Trophoblast cell (in vitro differentiated cells and primary cell): ENCODE results near the gene NUP153.
A peak's percentile ranks its signal among the peaks of the same experiment; 100 is the strongest.

ENCODE experiments used
- DNase-seq, 2 donors: peaks; one replicate each; pipeline ENCODE4 v3.0.0-alpha.2; 2016
- H2AFZ ChIP-seq: 2 replicates; pipeline ENCODE4 v1.6.1; 2013; ENCODE audit warnings: low read length, moderate library complexity, mild to moderate bottlenecking; ENCODE audit not compliant: insufficient read depth, poor library complexity
- H2AK5ac ChIP-seq: 2 replicates; pipeline ENCODE4 v1.6.1; 2013; ENCODE audit warnings: mild to moderate bottlenecking, low read length
- H2BK120ac ChIP-seq: 2 replicates; pipeline ENCODE4 v1.6.1; 2013; ENCODE audit warnings: low read length, mild to moderate bottlenecking, moderate library complexity; ENCODE audit not compliant: insufficient read depth, poor library complexity
- H2BK12ac ChIP-seq: 2 replicates; pipeline ENCODE4 v1.6.1; 2013; ENCODE audit warnings: mild to moderate bottlenecking, low read length, moderate library complexity
- H2BK5ac ChIP-seq: 2 replicates; pipeline ENCODE4 v1.6.1; 2013; ENCODE audit warnings: low read length, low read depth, moderate library complexity, mild to moderate bottlenecking; ENCODE audit not compliant: poor library complexity
- H3K14ac ChIP-seq: 2 replicates; pipeline ENCODE4 v1.6.1; 2013; ENCODE audit warnings: mild to moderate bottlenecking, low read length
- H3K18ac ChIP-seq: 2 replicates; pipeline ENCODE4 v1.6.1; 2013; ENCODE audit warnings: mild to moderate bottlenecking, low read length
- H3K23ac ChIP-seq: 2 replicates; pipeline ENCODE4 v1.6.1; 2013; ENCODE audit warnings: low read length
- H3K27ac ChIP-seq: 2 replicates; pipeline ENCODE4 v1.5.1; 2013; ENCODE audit warnings: low read depth, mild to moderate bottlenecking, inconsistent platforms, low read length, moderate library complexity
- H3K27me3 ChIP-seq: 2 replicates; pipeline ENCODE4 v1.6.1; 2013; ENCODE audit warnings: inconsistent platforms, mild to moderate bottlenecking, low read length, moderate library complexity; ENCODE audit not compliant: insufficient read depth
- H3K36me3 ChIP-seq, 2 experiments: 1 replicate in 1 of 2; 2 replicates in 1 of 2; pipeline ENCODE4 v1.6.1; 2013; ENCODE audit warnings: low read length in 2 of 2, mild to moderate bottlenecking in 2 of 2, moderate library complexity in 1 of 2; ENCODE audit not compliant: insufficient read depth in 2 of 2, control insufficient read depth in 1 of 2
- H3K4ac ChIP-seq: 2 replicates; pipeline ENCODE4 v1.6.1; 2013; ENCODE audit warnings: low read depth, mild to moderate bottlenecking, low read length, moderate library complexity
- H3K4me1 ChIP-seq, 2 experiments: 1 replicate in 1 of 2; 2 replicates in 1 of 2; pipeline ENCODE4 v1.6.1; 2013; ENCODE audit warnings: low read length in 2 of 2, mild to moderate bottlenecking in 2 of 2, moderate library complexity in 1 of 2; ENCODE audit not compliant: insufficient read depth in 2 of 2, control insufficient read depth in 1 of 2
- H3K4me2 ChIP-seq: 2 replicates; pipeline ENCODE4 v1.6.1; 2013; ENCODE audit warnings: inconsistent platforms, mild to moderate bottlenecking, low read length, moderate library complexity
- H3K4me3 ChIP-seq: 2 replicates; pipeline ENCODE4 v1.5.1; 2013; ENCODE audit warnings: mild to moderate bottlenecking, low read depth, low read length, inconsistent platforms
- H3K79me1 ChIP-seq: one replicate; pipeline ENCODE4 v1.6.1; 2013; ENCODE audit warnings: low read length
- H3K79me2 ChIP-seq: 2 replicates; pipeline ENCODE4 v1.6.1; 2013; ENCODE audit warnings: low read length, mild to moderate bottlenecking; ENCODE audit not compliant: control insufficient read depth, insufficient read depth, poor library complexity
- H3K9ac ChIP-seq: 2 replicates; pipeline ENCODE4 v1.6.1; 2013; ENCODE audit warnings: mild to moderate bottlenecking, low read length
- H3K9me3 ChIP-seq: 2 replicates; pipeline ENCODE4 v1.6.1; 2013; ENCODE audit warnings: low read depth, mild to moderate bottlenecking, control low read depth, inconsistent platforms, low read length; ENCODE audit not compliant: insufficient read depth
- H4K12ac ChIP-seq: 2 replicates; pipeline ENCODE4 v1.6.1; 2013; ENCODE audit warnings: low read depth, mild to moderate bottlenecking, low read length, moderate library complexity
- H4K8ac ChIP-seq: 2 replicates; pipeline ENCODE4 v1.6.1; 2013; ENCODE audit warnings: low read depth, mild to moderate bottlenecking, low read length, moderate library complexity
- H4K91ac ChIP-seq: one replicate; pipeline ENCODE4 v1.6.1; 2013; ENCODE audit warnings: low read depth, mild to moderate bottlenecking, low read length, moderate library complexity
- WGBS: extraction: QIAGEN DNeasy Blood & Tissue Kit; methylation state at CpG from one replicate; pipeline ENCODE4 v1.1.7; 2013; ENCODE audit warnings: missing lambda C conversion rate; ENCODE audit not compliant: insufficient read length, insufficient coverage; ENCODE audit errors: extremely low coverage; 5-methylcytosine and 5-hydroxymethylcytosine counted together

Gene NUP153

GRCh38 chr6:17662585-17662984 is 44.1 kb downstream of the NUP153 start:
- H3K14ac ChIP-seq = no peak overlapping the region

GRCh38 chr6:17656644-17657043 is 50.1 kb downstream of the NUP153 start:
- Histone ChIP-seq H3K4me1 (no peaks in the 10 kb centered on the region), H3K79me2 (peaks cover 2% of the 10 kb centered on the region), H3K9ac (no peak overlapping the region), H4K8ac (no peak overlapping the region), H2AK5ac (no peak overlapping the region), H3K14ac (no peak overlapping the region), H3K36me3 (peaks cover 16 to 34% of the 10 kb centered on the region in 2 experiments), H2BK5ac (no peak overlapping the region), H3K4me2 (no peak overlapping the region), H3K4me3 (no peak overlapping the region), H3K23ac (no peak overlapping the region), H2AFZ (no peak overlapping the region), H4K12ac (no peak overlapping the region), H3K27me3 (no peaks in the 10 kb centered on the region), H2BK12ac (no peak overlapping the region), H3K9me3 (no peaks in the 10 kb centered on the region), H3K79me1 (no peaks in the 10 kb centered on the region), H3K27ac (no peak overlapping the region), H3K18ac (no peak overlapping the region), H2BK120ac (no peak overlapping the region), H3K4ac (no peak overlapping the region), H4K91ac (no peak overlapping the region)
- DNase-seq = no peak
- no CpG with 5 or more reads among the region's 3 CpGs for WGBS

More at GRCh38 chr6:17662585-17662984, 44.1 kb downstream of the NUP153 start:
- Histone ChIP-seq H2AFZ (no peak overlapping the region), H4K8ac (no peak overlapping the region), H3K23ac (no peak overlapping the region), H3K27me3 (no peaks in the 10 kb centered on the region), H2BK5ac (no peak overlapping the region), H3K9ac (no peak overlapping the region), H2BK120ac (no peak overlapping the region), H4K12ac (no peak overlapping the region), H3K27ac (no peak overlapping the region), H3K4me2 (no peak overlapping the region), H3K18ac (no peak overlapping the region), H2BK12ac (no peak overlapping the region), H3K9me3 (no peaks in the 10 kb centered on the region), H4K91ac (no peak overlapping the region), H3K36me3 (peaks cover 17 to 31% of the 10 kb centered on the region in 2 experiments), H3K4me1 (no peaks in the 10 kb centered on the region), H3K4ac (no peak overlapping the region), H3K4me3 (no peak overlapping the region), H3K79me1 (no peaks in the 10 kb centered on the region), H2AK5ac (no peak overlapping the region), H3K79me2 (no peaks in the 10 kb centered on the region)
- no CpG with 5 or more reads among the region's 2 CpGs for WGBS
- no peak for DNase-seq

GRCh38 chr6:17656092-17656491 is 50.6 kb downstream of the NUP153 start:
- no peaks in the 10 kb centered on the region for H3K79me1 ChIP-seq
- H3K4me2 ChIP-seq = no peak overlapping the region
- H3K27me3 ChIP-seq = no peaks in the 10 kb centered on the region
- H3K18ac ChIP-seq = no peak overlapping the region
- H3K9ac ChIP-seq = no peak overlapping the region
- no peak overlapping the region for H3K27ac ChIP-seq
- H3K9me3 ChIP-seq = no peaks in the 10 kb centered on the region
- no CpG with 5 or more reads among the region's 1 CpG for WGBS
- no peak overlapping the region for H2BK120ac ChIP-seq
- no peak overlapping the region for H4K91ac ChIP-seq
- H3K4ac ChIP-seq = peak overlapping the region; percentile 62
- H3K23ac ChIP-seq = no peak overlapping the region
- DNase-seq = no peak
- H2AK5ac ChIP-seq = no peak overlapping the region
- H3K36me3 ChIP-seq = peaks cover 16 to 31% of the 10 kb centered on the region in 2 experiments
- H4K12ac ChIP-seq = no peak overlapping the region
- H2BK5ac ChIP-seq = no peak overlapping the region
- H3K79me2 ChIP-seq = peaks cover 2% of the 10 kb centered on the region
- H4K8ac ChIP-seq = no peak overlapping the region
- H2BK12ac ChIP-seq = no peak overlapping the region
- no peak overlapping the region for H2AFZ ChIP-seq
- no peaks in the 10 kb centered on the region for H3K4me1 ChIP-seq
- H3K14ac ChIP-seq = no peak overlapping the region
- no peak overlapping the region for H3K4me3 ChIP-seq

- H4K8ac ChIP-seq = no peak overlapping the region
- H2AK5ac ChIP-seq = no peak overlapping the region
- no peak overlapping the region for H3K14ac ChIP-seq
- H3K27me3 ChIP-seq = no peaks in the 10 kb centered on the region
- H2BK120ac ChIP-seq = no peak overlapping the region
- H3K79me1 ChIP-seq = no peaks in the 10 kb centered on the region
- H3K4me1 ChIP-seq = no peaks in the 10 kb centered on the region
- H3K18ac ChIP-seq = no peak overlapping the region
- H3K9me3 ChIP-seq = no peaks in the 10 kb centered on the region
- no peak overlapping the region for H2BK5ac ChIP-seq
- DNase-seq = no peak
- no peak overlapping the region for H4K91ac ChIP-seq
- H3K4me3 ChIP-seq = no peak overlapping the region
- H3K9ac ChIP-seq = no peak overlapping the region
- no peak overlapping the region for H3K23ac ChIP-seq
- no peak overlapping the region for H2BK12ac ChIP-seq
- H3K4me2 ChIP-seq = no peak overlapping the region
- peaks cover 2% of the 10 kb centered on the region for H3K79me2 ChIP-seq
- no peak overlapping the region for H2AFZ ChIP-seq
- WGBS = no CpG with 5 or more reads among the region's 5 CpGs
- H3K36me3 ChIP-seq = peaks cover 17 to 30% of the 10 kb centered on the region in 2 experiments
- no peak overlapping the region for H3K27ac ChIP-seq
- H3K4ac ChIP-seq = no peak overlapping the region
- no peak overlapping the region for H4K12ac ChIP-seq
Observed at GRCh38 chr6:17653198-17653882, 53.4 kb downstream of the NUP153 start.
